Activated naive CD4-positive, alpha-beta T cell treated with anti-CD3 and anti-CD28 coated beads, Interleukin-2, amount 10 ng/mL, durations not matched to agents 7 days and 5 days (primary cell): ENCODE data around the gene EIF4B.

Experiments
- CTCF ChIA-PET: fragments of 350-600 bp; sonication (Branson Sonifier 250); formaldehyde crosslinking; loops from one replicate; lab custom pipeline; 2021; ENCODE audit warnings: antibody characterized with exemption; lab: Charles Lee
- DNase-seq: peaks from one replicate; pipeline ENCODE4 v3.0.0-alpha.2; 2020
- H3K27ac Mint-ChIP-seq: one replicate; pipeline ENCODE4 v1.8.0; 2021; ENCODE audit warnings: mild to moderate bottlenecking, moderate library complexity, mixed read lengths
- H3K27me3 Mint-ChIP-seq: one replicate; pipeline ENCODE4 v1.8.0; 2021; ENCODE audit warnings: mild to moderate bottlenecking, mixed read lengths
- H3K36me3 Mint-ChIP-seq: one replicate; pipeline ENCODE4 v1.8.0; 2021; ENCODE audit warnings: mixed read lengths
- H3K4me1 Mint-ChIP-seq: one replicate; pipeline ENCODE4 v1.8.0; 2021; ENCODE audit warnings: mixed read lengths
- H3K4me3 Mint-ChIP-seq: one replicate; pipeline ENCODE4 v1.8.0; 2021; ENCODE audit warnings: mild to moderate bottlenecking, moderate library complexity, mixed read lengths
- H3K9me3 Mint-ChIP-seq: one replicate; pipeline ENCODE4 v1.8.0; 2021; ENCODE audit warnings: mixed read lengths

Gene EIF4B

GRCh38 chr12:53061404-53062010 lies 55.3 kb downstream of the EIF4B start:
- Mint-ChIP-seq H3K27ac (no peak overlapping the region), H3K27me3 (peaks cover 34% of the 10 kb centered on the region), H3K9me3 (no peaks in the 10 kb centered on the region), H3K36me3 (peaks cover 16% of the 10 kb centered on the region), H3K4me1 (peaks cover 5% of the 10 kb centered on the region), H3K4me3 (no peak overlapping the region)
- DNase-seq: no peak
- CTCF ChIA-PET: interaction anchor here (0.7 to 1.4 kb wide), 6 partner anchors 8 to 284 kb away, joined by 3 to 7 read pairs (median 3); no protein-coding TSS in a partner anchor

DNA sequence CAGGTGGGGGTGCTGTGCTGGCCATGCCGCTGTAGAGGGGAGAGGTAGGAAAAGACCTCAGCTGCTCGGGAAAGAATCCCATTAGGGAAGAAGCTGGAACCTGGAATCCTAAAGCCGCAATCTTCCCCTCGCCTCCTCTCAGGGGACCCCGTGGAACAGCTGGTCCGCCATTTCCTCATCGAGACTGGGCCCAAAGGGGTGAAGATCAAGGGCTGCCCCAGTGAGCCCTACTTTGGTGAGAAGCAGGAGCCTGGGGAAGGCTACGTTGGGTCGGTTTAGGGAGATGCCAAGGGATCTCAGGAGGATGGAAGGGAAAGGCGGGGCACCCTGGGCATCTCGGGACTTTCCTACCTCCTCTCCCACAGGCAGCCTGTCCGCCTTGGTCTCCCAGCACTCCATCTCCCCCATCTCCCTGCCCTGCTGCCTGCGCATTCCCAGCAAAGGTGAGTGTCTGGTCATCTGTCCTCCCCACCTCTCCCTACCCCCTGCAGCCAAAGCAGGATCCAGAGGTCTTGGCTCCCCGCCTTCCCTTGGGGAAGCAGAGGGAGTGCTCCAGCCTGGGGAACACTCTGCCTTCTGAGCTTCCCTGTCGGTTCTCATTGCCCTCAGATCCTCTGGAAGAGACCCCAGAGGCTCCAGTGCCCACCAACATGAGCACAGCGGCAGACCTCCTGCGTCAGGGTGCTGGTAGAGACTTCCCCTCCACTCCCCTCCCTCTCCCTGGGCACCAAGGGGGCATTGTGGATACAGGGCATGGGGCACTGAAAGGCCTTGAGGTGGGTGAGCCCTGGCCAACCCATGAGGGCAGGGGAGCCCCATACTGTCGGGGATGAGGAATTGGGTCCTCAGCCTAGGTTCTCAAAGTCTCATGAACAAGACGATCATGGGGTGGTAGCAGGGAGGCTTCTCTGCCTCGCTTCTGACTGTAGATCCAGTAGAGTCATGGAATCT lies 56.0 kb downstream of the EIF4B start:
- H3K9me3 Mint-ChIP-seq: no peaks in the 10 kb centered on the region
- H3K27me3 Mint-ChIP-seq: peaks cover 28% of the 10 kb centered on the region
- CTCF ChIA-PET: interaction anchor here (0.7 to 12.1 kb wide), 9 partner anchors 7 to 283 kb away, joined by 3 to 250 read pairs (median 3); partner anchors contain the start of genes IGFBP6 and SOAT2
- H3K4me1 Mint-ChIP-seq: peaks cover 5% of the 10 kb centered on the region
- H3K27ac Mint-ChIP-seq: no peak overlapping the region
- peaks cover 17% of the 10 kb centered on the region for H3K36me3 Mint-ChIP-seq
- no peak for DNase-seq
- H3K4me3 Mint-ChIP-seq: no peak overlapping the region

- Mint-ChIP-seq H3K9me3 (no peaks in the 10 kb centered on the region), H3K4me1 (peaks cover 5% of the 10 kb centered on the region), H3K36me3 (peaks cover 17% of the 10 kb centered on the region), H3K4me3 (no peak overlapping the region), H3K27ac (no peak overlapping the region), H3K27me3 (peaks cover 19% of the 10 kb centered on the region)
- no peak for DNase-seq
- CTCF ChIA-PET: interaction anchor here (1.2 to 12.1 kb wide), 4 partner anchors 8 to 37 kb away, joined by 3 to 250 read pairs (median 17); partner anchors contain the start of genes IGFBP6 and SOAT2
Observed at GRCh38 chr12:53062977-53063707, 56.9 kb downstream of the EIF4B start.

- H3K27me3 Mint-ChIP-seq: peaks cover 13% of the 10 kb centered on the region
- H3K9me3 Mint-ChIP-seq: no peaks in the 10 kb centered on the region
- no peak for DNase-seq
- peaks cover 5% of the 10 kb centered on the region for H3K4me1 Mint-ChIP-seq
- CTCF ChIA-PET: interaction anchor here (1.2 to 12.1 kb wide), 7 partner anchors 9 to 187 kb away, joined by 3 to 250 read pairs (median 28); partner anchors contain the start of genes IGFBP6, SOAT2 and SPRYD3
- H3K36me3 Mint-ChIP-seq: peaks cover 19% of the 10 kb centered on the region
- H3K27ac Mint-ChIP-seq: no peak overlapping the region
- no peak overlapping the region for H3K4me3 Mint-ChIP-seq
Observed at GRCh38 chr12:53063708-53064612, 57.7 kb downstream of the EIF4B start.

DNA sequence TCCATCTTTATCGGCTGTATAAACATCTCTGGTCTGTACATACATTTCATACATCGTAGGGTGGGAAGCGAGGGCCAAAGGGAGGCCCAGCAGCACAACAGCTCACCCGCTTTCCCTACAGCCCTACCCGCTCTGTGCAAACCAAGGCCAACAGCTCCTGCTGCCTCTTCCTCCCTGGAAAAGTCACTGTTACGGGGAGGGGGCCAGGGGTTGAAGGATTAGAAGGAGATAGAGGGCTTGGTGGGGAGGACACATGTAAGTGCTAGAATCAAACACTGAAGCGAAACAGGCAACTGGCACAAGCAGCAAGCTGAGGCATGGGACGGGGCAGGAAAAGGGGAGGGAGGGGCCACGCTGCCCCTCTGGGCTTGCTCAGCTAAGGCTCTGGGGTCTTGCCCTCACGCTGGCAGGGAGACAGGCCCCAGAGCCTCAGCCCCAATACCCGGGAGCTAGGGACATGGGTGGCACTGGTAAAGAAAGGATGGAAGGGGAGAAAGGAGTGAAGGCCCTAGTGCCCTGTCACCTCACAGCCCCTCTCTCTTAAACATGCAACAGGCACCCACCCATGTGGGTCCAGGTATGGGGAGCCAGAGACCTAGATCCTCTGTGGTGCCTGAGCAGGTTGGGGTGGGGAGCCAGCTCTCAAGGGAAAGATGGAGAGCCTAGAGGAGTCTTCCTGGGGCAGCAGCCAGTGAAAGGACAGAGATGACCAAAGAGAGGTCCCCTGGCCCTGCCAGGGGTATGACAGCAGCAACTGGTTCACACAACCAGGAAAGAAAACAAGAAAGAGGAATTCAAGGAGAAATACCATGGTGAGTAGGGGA lies 58.6 kb downstream of the EIF4B start:
- Mint-ChIP-seq H3K36me3 (peaks cover 19% of the 10 kb centered on the region), H3K27me3 (peaks cover 13% of the 10 kb centered on the region)
- CTCF ChIA-PET: interaction anchor here (0.8 to 12.1 kb wide), 19 partner anchors 9 to 280 kb away, joined by 3 to 250 read pairs (median 7); partner anchors contain the start of genes IGFBP6, ITGB7, SOAT2 and SPRYD3

GRCh38 chr12:53065470-53065869 lies 59.2 kb downstream of the EIF4B start:
- no peak overlapping the region for H3K4me3 Mint-ChIP-seq
- peaks cover 8% of the 10 kb centered on the region for H3K27me3 Mint-ChIP-seq
- CTCF ChIA-PET: interaction anchor here (0.8 to 12.1 kb wide), 31 partner anchors 8 to 447 kb away, joined by 3 to 250 read pairs (median 5); partner anchors contain the start of genes IGFBP6, ITGB7, SOAT2 and SPRYD3
- H3K4me1 Mint-ChIP-seq: peaks cover 5% of the 10 kb centered on the region
- no peaks in the 10 kb centered on the region for H3K9me3 Mint-ChIP-seq
- H3K27ac Mint-ChIP-seq: no peak overlapping the region
- H3K36me3 Mint-ChIP-seq: peaks cover 21% of the 10 kb centered on the region
- no peak for DNase-seq

More for the DNA sequence above, 58.6 kb downstream of the EIF4B start:
- DNase-seq: no peak
- Mint-ChIP-seq H3K9me3 (no peaks in the 10 kb centered on the region), H3K4me3 (no peak overlapping the region), H3K4me1 (peaks cover 5% of the 10 kb centered on the region), H3K27ac (no peak overlapping the region)

DNA sequence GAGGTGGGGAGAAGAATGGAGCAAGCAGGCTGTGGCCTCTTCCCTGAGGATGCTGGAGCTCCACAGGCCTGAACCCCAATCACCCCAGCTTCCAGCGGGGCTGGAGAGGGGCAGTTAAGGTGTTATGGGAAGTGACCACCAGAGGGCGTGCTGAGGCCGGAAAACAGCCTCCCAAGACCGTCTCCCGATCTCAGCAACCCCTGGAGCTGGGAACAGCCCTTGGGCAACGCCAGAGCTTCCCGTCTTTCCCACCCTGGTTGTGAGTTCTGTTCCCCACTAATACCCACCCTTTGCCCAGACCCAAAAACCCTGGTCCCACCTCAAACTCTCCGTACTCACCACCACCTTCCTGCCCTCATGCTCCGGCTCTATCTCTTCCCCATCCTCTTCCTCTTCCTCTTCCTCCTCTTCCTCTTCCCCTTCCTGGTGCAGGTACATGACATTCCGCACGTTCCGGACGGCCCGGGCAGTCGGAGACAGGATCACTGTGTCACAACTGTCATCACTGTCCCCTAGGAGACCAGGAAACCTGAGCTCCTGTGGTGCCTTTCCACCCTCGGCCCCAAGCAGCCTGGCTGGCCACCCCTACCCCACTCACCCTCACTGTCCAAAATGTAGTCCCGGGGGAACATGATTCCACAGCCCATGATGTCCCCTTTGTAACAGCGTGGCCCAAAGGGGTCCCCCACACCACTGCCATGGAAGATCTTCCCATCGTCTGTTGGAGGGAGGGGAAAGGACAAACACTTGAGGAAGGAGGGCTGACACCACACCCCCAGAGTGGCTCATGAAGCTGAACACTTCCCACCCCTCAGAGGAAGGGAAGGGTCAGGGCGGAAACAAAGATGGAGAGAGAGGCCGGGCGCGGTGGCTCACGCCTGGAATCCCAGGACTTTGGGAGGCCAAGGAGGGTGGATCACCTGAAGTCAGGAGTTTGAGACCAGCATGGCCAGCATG lies 60.0 kb downstream of the EIF4B start:
- DNase-seq: peak; percentile 78
- Mint-ChIP-seq H3K36me3 (peaks cover 27% of the 10 kb centered on the region), H3K4me1 (peaks cover 5% of the 10 kb centered on the region), H3K27ac (no peak overlapping the region), H3K9me3 (no peaks in the 10 kb centered on the region), H3K27me3 (peaks cover 3% of the 10 kb centered on the region), H3K4me3 (no peak overlapping the region)
- CTCF ChIA-PET: interaction anchor here (0.7 to 12.1 kb wide), 39 partner anchors 8 to 447 kb away, joined by 3 to 250 read pairs (median 4); partner anchors contain the start of genes IGFBP6, ITGB7, SOAT2 and SPRYD3

- peaks cover 34% of the 10 kb centered on the region for H3K36me3 Mint-ChIP-seq
- H3K27ac Mint-ChIP-seq: no peak overlapping the region
- H3K4me1 Mint-ChIP-seq: peaks cover 5% of the 10 kb centered on the region
Observed at GRCh38 chr12:53067074-53067992, 61.1 kb downstream of the EIF4B start.

DNA sequence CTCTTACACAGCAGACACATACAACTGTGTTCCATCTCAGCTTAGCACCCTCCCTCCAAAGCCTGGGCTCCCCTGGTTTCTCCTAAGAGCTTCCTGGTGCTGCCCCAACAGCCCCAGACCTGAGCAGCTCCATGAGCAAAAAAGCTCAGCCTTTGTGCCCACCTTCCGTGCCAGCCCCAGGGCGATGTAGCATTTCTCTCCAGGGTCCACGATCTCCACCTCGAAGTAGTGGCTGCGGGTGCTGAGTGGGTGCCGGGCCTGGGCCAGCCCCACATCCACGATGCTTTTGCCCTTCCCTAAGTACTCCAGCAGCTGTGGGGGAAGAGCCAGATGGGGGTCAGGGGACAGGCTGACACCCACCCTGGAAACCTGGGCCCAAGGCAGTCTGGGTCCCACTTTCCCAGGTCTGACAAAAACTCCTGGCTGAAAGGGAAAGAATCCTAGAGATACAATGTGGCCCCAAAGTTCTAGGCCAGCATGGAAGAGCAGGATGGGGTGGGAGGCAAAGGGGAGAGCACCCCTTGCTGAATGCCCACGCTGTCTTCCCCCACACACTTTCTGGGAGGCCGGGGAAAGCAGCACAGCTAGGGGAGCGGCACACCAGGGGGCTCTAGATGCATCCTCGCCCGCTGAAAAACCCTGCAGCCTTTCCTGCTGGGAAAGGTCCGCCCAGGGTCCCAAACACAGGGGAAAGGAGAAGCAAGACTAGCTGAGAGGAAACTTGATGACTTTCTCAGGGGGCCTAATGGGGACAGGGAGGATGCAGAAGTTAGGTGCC lies 61.9 kb downstream of the EIF4B start:
- Mint-ChIP-seq H3K36me3 (peaks cover 40% of the 10 kb centered on the region), H3K4me1 (peaks cover 10% of the 10 kb centered on the region), H3K9me3 (no peaks in the 10 kb centered on the region), H3K27me3 (no peaks in the 10 kb centered on the region), H3K27ac (peak overlapping the region; percentile 45), H3K4me3 (no peak overlapping the region)
- CTCF ChIA-PET: interaction anchor here (1.1 to 12.1 kb wide), 6 partner anchors 8 to 32 kb away, joined by 3 to 250 read pairs (median 24); partner anchors contain the start of genes IGFBP6, SOAT2 and SPRYD3
- no peak for DNase-seq

More at GRCh38 chr12:53067074-53067992, 61.1 kb downstream of the EIF4B start:
- H3K27me3 Mint-ChIP-seq: no peaks in the 10 kb centered on the region
- DNase-seq: no peak
- H3K9me3 Mint-ChIP-seq: no peaks in the 10 kb centered on the region
- H3K4me3 Mint-ChIP-seq: no peak overlapping the region
- CTCF ChIA-PET: interaction anchor here (0.8 to 12.1 kb wide), 14 partner anchors 9 to 278 kb away, joined by 3 to 250 read pairs (median 6); partner anchors contain the start of genes IGFBP6, SOAT2 and SPRYD3
